GM19035 (cell line): Measurements from ENCODE around the gene LRRFIP1.

Source experiments
- ATAC-seq: cut with Tn5 transposase; IDR thresholded peaks from one replicate; pipeline ENCODE4 v1.9.1; 2021; ENCODE audit not compliant: unreplicated experiment

The LRRFIP1 gene

DNA sequence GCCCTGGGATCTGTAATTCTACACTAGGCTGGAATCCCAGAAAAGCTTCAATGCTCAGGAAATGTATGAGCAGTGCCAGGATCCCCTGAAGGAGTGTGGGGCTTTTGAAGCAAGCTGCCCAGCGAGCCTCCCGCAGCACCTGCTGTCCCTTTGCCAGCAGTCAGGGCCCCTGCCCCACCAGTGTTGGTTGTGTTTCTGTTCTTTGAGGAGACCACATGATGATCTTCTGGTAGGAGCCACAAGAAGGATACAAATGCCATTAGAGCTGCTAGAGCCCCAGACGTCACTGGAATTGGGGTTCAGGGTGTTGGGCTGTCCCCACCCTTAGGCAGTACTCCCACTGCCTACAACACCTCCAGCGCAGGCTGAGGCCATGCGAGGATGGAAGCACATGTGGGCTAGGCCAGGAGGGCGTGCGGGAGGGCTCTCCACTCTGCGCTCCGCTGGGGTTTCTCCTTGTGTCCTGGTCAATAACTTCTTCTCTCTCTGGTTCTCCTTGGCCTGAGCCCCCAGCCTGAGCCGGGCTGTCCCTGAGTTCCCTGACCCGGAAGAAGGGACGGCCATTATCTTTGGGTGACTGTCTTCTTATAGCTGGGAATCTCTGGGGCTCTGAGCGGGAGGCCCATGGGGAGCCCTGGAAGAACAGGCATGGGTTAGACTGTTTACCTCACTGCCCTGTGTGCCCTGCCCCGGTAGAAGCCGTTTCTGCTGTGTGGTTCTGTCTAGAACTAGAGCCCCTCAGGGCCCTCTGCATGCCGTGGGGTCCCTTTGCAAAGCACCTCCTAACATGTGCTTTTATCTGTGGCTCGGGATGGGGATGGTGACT lies 73.9 kb downstream of the LRRFIP1 start:
- no peak for ATAC-seq

DNA sequence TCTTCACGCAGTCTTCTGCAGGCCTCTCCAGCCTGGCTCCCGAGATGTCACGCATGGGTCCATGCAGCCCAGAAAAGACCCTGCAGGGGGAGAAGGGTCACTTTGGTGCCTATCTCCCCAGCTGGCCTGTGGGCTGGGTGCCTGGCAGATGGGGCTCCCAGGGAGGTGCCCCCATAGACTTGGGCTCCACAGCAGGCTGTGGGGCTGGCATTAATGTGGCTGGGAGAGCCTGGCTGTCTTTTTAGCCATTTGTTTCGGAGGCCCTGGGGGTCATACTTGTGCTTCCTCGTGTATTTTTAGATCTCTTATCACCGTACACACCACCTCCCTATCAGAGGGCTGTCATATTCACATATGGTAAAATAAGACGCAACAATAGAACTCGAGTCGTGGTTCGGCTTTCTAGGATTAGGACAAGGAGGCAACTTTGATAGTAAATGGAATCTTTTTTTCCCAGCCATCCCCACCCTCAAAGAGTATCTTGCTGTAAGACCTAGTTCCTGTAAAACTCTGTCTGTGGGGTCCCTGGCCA lies 74.5 kb downstream of the LRRFIP1 start:
- ATAC-seq, result no peak

DNA sequence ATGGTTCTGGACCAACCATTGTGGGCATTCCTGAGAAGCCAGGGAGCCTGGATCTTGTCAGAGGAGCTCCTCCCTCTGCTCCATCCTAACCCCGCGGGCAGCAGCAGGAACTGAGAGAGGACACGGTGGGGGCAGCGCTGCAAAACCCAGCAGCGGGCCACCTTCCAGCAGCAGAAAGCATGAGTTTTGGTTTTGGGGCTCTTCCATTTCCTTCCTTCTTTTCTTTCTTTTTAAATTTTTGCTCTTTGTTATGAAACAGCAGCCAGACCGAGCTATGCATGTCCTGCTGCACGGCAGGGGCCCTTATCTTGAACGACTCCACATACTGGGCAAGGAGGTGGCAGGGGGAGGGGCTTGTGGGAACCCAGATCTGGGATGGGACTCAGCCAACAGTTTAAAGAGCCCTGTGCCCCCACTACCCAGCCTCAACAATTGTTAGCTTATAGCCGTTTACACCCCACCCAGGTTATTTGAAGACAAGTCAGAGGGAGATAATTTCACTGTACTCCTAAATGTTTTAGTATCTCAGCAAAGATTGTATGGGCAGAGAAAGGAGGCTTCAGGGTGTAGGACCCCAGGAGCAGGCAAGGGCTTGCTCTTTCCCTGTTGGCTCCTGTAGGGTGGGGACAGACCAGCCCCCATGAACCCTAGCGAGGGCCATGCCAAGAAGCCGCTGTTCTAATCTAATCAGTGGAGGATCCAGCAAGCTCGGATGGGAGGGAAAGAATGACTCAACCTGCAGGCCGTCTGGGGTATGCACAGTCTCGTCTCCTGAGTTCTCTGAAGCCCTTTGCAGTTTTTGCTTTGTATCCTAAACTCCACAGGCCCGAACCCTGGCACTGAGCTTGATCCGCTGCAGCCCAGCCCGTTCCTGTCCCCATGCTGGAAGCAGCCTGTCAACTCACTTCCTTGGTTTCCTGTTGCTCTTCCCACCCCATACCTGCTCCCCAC lies 75.3 kb downstream of the LRRFIP1 start:
- ATAC-seq, result no peak

DNA sequence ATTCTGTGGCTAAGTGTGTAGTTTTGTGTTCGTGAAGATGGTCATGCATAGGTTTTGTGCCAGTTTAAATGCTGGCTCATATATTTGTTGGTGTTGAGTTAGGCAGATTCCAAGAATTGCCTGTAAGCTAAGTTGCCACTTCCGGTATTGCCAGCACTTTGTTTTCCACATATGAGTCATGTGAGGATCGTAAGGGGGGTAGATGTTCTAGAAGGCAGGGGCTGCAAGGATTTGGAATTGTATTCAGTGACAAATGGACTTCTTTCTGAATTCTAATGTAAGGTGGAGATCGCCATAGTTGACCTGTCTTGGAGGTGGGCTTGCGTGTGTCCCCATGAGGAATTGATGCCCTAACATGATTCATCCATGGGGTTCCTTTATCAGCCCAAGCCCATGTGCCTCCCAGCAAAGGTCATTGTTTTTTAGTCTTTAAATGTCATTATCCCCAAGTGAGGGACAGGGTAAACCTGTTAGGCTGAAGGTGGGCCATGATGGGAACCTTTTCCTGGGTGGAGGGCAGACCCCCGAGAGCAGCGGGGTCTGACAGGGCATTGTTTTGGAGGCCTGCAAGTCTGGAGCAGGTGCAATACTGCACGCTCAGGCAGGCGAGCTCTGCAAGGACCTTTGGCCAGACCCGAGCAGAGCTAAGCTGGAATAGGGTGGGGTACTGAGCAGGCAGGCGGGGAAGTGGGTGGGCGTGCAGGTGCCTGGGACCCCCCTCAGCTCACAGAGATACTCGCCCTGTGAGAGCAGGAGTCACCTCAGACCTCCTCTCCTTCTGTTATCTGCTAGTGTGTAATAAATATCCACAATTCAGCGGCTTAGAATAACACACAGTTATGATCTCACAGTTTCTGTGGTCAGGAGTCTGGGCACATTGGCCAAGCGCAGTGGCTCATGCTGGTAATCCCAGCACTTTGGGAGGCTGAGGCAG lies 77.4 kb downstream of the LRRFIP1 start:
- ATAC-seq, result no peak

DNA sequence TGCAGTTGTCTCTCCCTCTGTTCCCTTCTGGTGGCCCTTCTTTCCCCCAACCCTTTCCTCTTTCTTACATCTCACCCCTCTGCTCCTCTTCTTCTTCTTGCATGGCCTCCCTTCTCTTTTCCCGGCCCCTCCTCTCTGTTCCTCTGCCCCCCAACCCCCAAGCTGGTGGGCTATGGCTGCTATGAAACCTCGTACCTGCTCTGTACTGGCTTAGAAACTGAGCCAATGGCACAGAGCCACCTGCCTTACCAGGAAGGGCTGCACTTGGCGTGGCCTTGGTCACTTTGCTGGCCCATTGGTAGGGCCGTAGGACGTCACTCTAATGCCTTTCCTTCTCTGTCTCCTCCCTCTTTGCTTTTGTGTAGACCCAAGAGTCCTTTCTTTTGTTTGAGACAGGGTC lies 78.9 kb downstream of the LRRFIP1 start:
- ATAC-seq, result no peak

DNA sequence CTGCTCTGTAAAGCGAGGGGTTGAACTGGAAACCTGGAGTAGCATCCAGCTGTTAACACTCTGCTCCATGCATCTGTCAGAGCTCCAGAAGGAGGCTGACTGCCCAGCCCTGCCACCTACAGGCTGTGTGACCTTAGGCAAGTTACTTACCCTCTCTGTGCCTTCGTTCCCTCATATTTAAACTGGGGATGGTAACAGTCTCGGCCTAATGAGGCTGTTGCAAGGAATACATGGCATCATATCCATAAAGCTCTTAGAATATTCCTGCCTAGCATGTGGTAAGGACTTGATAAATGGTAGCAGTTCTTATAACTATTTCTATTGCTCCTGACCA lies 80.6 kb downstream of the LRRFIP1 start:
- no peak for ATAC-seq

DNA sequence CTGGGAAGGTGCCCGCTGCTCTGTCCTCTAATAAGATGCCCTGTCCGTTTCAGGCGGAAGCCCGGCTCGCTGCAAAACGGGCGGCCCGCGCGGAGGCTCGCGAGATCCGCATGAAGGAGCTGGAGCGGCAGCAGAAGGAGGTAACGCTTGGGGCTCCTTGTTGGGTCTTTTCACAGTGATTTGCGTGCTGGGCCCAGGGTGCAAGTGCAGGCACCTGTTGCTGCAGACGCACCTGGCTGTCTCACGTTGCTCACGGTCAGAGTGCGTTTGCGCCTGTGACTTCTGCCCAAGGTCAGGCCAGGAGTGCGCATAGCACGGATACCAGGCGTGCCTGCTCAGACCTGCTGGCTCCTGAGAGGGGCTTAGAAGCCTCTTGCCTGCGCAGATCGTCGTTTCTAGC lies 81.1 kb downstream of the LRRFIP1 start:
- ATAC-seq, result no peak

DNA sequence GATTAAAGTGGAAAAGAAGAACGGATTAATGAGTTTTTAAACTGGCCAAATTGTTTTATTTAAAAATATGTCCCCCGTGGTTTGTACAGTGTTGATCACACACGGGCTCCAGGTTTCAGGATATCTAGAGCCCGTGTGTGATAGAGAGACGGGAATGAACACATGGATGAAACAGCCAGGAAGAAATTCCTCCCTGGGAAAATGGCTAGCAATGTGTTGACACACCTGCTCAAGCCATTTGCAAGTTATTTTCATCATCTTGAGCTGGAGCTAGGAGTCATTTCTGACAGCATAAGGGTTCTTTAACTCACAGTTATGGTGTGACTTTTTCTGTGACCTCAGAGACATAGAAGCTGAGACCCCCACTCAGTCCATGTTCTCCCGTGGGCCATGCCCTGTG lies 81.6 kb downstream of the LRRFIP1 start:
- ATAC-seq, result no peak

DNA sequence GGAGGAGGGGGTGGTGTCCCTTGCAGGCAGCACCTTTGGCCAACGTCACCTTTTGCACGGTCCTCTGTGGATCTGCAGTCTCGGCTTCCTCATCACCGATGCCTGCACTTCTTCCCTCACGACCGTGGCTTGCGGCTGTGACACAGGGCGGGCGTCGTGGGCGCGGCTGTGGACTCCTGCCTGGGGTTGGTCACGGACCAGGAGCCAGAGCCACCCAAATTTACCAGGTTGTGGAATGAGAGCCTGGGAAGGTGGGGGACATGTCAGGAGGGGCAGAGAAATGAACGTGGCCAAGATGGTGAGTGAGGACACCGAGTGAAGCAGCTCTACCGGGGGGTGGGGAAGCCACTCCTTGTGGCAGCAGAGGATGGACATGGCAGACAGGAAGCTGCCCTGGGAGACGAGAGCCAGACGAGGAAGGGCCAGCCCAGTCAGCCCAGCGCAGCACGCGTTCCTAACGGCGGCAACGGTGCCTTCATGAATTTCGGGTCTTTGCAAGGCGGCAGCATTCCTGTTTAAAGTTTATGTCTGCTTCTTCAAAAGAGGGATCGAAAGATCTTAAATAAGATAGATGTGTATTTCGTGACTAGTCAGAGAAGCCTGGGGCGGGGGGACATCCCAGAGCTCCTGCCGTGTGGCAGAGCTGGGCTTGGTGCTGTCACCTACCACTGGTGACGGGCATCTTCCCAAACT lies 84.2 kb downstream of the LRRFIP1 start:
- ATAC-seq, result no peak

DNA sequence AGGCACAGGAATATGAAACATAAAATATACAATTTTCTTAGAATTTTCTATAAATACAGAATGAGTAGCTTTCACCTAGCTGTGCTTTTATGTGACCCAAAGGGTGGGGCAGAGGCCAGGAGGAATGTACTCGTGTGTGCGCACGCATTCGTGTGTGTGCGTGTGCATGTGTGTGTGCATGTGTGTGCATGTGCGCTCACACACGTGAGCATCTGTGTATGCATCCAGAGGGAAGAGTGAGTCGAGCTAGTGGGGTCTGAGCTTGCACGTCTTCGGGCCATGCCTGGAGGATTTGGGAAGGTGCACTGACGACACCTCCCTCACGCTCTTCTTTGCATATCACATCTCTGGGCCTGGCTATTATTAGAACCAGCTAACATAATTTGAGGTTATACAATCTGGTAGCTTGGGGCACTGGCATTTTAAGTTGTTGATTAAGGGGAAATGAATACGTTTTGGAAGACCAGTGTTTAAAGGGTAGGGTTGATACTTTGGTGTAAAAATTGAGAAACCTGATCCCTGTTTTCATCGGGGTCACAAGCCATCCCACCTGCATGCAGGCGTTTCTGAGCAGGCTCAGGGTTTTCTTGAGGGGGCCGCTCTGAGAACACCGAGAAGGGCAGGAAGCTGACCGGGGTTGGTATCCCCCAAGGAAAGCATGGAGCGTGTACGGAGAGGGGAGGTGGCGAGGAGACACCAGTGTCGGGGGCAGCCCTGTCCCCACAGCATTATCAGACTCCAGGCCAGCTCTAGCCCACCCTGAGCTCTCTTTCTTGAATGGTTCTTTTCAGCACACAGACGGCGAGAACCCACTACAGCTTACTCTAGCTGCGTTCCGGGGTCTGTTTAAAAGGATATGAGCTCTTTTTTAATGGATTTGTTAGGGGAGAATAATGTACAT lies 85.3 kb downstream of the LRRFIP1 start:
- ATAC-seq, result no peak

DNA sequence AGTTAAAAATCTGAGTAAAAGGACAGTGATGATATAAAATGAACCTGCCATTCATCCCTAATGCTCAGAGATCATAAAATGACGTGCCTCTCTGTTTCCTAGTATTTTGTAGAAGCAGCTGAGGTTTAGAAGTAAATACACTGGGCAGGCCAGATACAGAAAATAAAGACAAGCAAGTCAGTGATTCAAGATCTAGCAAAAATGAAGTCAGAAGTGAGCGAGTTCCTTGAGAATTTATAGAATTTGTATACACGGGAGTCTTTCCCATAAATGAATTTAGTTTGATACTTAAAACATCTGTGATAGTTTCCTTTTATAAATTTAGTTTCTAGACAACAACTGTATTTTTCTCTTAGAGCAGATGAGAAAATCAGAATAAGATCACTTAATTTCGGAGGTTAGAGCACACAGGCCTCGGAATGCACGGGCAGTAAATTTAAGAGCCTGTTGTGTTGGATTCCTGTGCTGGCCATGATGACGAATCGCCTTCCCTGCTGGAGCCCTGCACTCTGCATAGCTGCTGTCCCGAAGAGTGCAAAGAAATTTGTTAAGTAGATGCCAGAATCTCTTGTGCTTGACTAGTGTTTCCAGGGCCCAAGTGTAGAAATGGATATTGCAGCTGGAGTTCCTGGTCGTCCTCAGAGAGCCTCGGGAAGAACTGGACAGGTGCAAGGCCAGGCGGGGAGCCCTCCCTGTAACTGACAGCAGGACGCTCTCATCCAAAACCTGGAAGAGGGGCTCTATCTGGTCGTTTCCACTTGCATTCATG lies 87.5 kb downstream of the LRRFIP1 start:
- no peak for ATAC-seq

DNA sequence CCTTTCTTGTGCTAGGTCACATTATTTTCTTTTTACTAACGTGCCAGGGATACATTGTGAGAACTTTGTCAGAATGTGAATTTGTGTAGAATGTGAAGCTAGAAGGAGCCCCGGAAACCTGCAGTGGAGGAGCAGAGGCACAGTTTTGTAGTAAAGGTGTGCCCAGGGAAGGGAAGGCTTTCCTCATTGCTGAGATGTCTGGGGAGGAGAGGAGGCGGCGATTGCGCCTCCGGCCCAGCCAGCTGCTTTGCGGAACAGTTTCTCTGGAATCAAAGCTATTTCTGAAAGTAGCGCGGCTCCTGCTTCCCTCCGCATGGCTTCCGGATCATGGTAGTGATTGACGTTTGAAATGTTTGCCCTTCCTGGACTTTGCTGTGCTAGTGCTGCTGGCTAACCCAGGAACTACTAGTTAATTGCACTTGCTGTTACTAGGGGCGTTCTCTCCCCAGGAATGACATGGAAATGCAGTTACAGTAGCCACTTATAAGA lies 88.1 kb downstream of the LRRFIP1 start:
- ATAC-seq, result no peak

DNA sequence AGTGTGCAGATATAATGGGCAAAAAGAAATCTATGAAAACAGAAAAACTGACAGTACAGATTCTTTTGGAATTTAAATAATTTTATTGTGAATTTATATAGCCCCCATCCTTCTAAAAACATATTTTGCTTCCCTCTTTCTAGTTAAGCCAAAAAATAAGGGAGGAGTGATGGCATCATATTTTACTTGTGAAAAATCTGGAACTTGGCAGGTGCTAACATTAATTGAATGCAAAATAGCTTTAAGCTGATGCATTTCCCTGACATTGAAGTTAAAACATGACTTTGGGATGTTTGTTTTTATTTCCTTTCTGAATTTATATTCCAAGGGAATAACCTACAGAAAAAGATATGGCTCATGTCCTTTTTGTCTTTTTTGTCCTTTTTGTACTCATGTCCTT lies 88.6 kb downstream of the LRRFIP1 start:
- no peak for ATAC-seq

DNA sequence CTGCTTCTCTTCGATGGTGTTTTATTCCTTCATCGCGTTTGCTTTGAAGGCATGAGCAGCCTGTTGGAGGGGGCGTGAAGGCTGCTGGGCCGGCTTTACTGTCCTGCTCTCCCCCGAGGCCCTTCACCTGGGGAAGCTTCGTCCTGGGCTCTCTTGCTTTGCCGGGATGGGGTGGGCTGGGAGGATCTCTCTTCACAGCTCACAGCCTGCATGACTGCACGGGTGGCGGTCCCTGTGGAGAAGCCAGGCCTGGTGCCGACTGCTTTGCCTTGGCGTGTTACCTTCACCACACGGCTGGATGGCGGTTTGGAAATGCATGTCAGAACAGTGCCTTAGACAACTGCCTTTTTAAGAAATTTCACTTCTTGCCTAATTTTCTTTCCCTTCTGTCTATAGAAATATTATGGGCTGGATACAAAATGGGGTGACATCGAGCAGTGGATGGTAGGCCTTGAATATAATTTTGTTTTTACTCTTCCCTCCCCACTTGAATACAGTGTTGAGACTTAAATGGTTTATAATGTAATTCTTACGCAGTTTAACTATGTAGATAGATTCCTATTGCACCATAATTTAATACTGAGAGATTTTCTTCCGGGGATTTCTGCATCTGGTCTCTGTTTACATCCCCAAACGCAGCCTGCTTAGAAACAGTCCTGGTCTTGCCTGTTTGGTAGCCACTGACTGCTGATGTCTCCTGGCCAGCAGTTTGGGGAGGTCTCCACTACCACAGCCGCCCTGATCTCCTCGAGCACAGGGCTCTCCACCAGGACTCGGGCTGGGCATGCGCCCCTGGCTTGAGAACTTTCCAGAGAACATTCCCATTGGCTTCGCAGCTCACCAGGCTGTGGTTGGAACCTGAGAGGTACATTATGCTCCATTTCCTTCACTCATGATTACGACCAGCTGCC lies 90.2 kb downstream of the LRRFIP1 start:
- ATAC-seq, result no peak

DNA sequence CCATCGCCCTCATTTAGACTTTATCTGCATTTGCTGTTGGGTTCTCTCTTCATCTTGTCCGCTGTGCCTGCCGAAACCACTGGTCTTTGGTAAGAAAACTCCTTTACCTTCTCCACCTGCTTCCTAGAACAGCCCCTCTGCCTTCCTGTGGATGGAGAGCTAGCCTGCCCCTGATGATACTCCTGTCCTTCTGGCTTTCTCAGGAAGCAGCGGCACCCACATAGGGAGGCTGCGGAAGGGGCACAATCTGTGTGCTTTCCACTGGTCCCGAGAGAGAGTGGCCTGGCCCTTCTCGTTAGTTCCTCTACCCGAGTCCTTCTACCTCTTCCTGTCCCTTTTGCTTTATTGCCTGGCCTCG lies 90.9 kb downstream of the LRRFIP1 start:
- no peak for ATAC-seq

DNA sequence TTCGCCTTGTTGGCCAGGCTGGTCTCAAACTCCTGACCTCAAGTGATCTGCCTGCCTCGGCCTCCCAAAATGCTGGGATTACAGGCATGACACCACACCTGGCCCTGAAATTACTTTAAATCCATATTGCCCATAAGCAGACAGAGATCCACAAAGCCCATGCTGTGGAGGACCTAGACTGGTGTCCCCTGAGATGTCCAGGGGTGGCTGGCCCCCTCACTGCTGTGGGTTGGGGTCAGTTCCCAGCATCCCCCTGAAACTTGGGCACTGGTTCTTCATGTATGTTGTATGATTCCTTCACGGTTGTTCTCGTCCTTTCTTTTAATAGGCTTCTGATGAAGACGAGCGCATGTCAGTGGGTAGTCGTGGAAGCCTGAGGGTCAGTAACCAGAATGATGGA lies 93.1 kb downstream of the LRRFIP1 start:
- no peak for ATAC-seq

DNA sequence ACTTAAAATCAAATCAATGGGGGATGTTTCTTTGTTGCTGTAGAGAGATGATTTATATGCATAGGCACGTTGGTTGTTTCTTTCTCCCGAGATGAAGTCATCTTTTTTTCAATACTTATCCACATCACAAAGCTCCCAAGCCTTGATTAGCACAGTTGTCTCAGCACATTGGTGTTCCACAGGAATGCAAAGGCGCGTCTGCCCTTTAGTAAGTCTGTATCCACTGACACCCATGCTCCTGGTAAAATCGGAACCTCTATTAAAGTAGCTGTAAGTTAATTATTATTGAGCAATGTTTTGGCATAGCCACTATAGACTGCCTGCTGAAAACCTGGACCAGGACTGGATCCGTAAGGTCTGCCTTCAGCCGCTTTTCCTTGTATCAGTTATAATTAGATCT lies 93.6 kb downstream of the LRRFIP1 start:
- no peak for ATAC-seq
